Trophoblast cell (in vitro differentiated cells and primary cell): ENCODE data around the gene STAT5A.
"Not testable (repeated sequence)": the region's sequence is repeated elsewhere in the genome, so short reads cannot be mapped to it uniquely, and the experiment has no call there.

Source experiments
- DNase-seq, 2 donors: peaks; one replicate each; pipeline ENCODE4 v3.0.0-alpha.2; 2016
- H2AFZ ChIP-seq: 2 replicates; pipeline ENCODE4 v1.6.1; 2013; ENCODE audit warnings: low read length, moderate library complexity, mild to moderate bottlenecking; ENCODE audit not compliant: insufficient read depth, poor library complexity
- H2AK5ac ChIP-seq: 2 replicates; pipeline ENCODE4 v1.6.1; 2013; ENCODE audit warnings: mild to moderate bottlenecking, low read length
- H2BK120ac ChIP-seq: 2 replicates; pipeline ENCODE4 v1.6.1; 2013; ENCODE audit warnings: low read length, mild to moderate bottlenecking, moderate library complexity; ENCODE audit not compliant: insufficient read depth, poor library complexity
- H2BK12ac ChIP-seq: 2 replicates; pipeline ENCODE4 v1.6.1; 2013; ENCODE audit warnings: mild to moderate bottlenecking, low read length, moderate library complexity
- H2BK5ac ChIP-seq: 2 replicates; pipeline ENCODE4 v1.6.1; 2013; ENCODE audit warnings: low read length, low read depth, moderate library complexity, mild to moderate bottlenecking; ENCODE audit not compliant: poor library complexity
- H3K14ac ChIP-seq: 2 replicates; pipeline ENCODE4 v1.6.1; 2013; ENCODE audit warnings: mild to moderate bottlenecking, low read length
- H3K18ac ChIP-seq: 2 replicates; pipeline ENCODE4 v1.6.1; 2013; ENCODE audit warnings: mild to moderate bottlenecking, low read length
- H3K23ac ChIP-seq: 2 replicates; pipeline ENCODE4 v1.6.1; 2013; ENCODE audit warnings: low read length
- H3K27ac ChIP-seq: 2 replicates; pipeline ENCODE4 v1.5.1; 2013; ENCODE audit warnings: low read depth, mild to moderate bottlenecking, inconsistent platforms, low read length, moderate library complexity
- H3K27me3 ChIP-seq: 2 replicates; pipeline ENCODE4 v1.6.1; 2013; ENCODE audit warnings: inconsistent platforms, mild to moderate bottlenecking, low read length, moderate library complexity; ENCODE audit not compliant: insufficient read depth
- H3K36me3 ChIP-seq, 2 experiments: 1 replicate in 1 of 2; 2 replicates in 1 of 2; pipeline ENCODE4 v1.6.1; 2013; ENCODE audit warnings: low read length in 2 of 2, mild to moderate bottlenecking in 2 of 2, moderate library complexity in 1 of 2; ENCODE audit not compliant: insufficient read depth in 2 of 2, control insufficient read depth in 1 of 2
- H3K4ac ChIP-seq: 2 replicates; pipeline ENCODE4 v1.6.1; 2013; ENCODE audit warnings: low read depth, mild to moderate bottlenecking, low read length, moderate library complexity
- H3K4me1 ChIP-seq, 2 experiments: 1 replicate in 1 of 2; 2 replicates in 1 of 2; pipeline ENCODE4 v1.6.1; 2013; ENCODE audit warnings: low read length in 2 of 2, mild to moderate bottlenecking in 2 of 2, moderate library complexity in 1 of 2; ENCODE audit not compliant: insufficient read depth in 2 of 2, control insufficient read depth in 1 of 2
- H3K4me2 ChIP-seq: 2 replicates; pipeline ENCODE4 v1.6.1; 2013; ENCODE audit warnings: inconsistent platforms, mild to moderate bottlenecking, low read length, moderate library complexity
- H3K4me3 ChIP-seq: 2 replicates; pipeline ENCODE4 v1.5.1; 2013; ENCODE audit warnings: mild to moderate bottlenecking, low read depth, low read length, inconsistent platforms
- H3K79me1 ChIP-seq: one replicate; pipeline ENCODE4 v1.6.1; 2013; ENCODE audit warnings: low read length
- H3K79me2 ChIP-seq: 2 replicates; pipeline ENCODE4 v1.6.1; 2013; ENCODE audit warnings: low read length, mild to moderate bottlenecking; ENCODE audit not compliant: control insufficient read depth, insufficient read depth, poor library complexity
- H3K9ac ChIP-seq: 2 replicates; pipeline ENCODE4 v1.6.1; 2013; ENCODE audit warnings: mild to moderate bottlenecking, low read length
- H3K9me3 ChIP-seq: 2 replicates; pipeline ENCODE4 v1.6.1; 2013; ENCODE audit warnings: low read depth, mild to moderate bottlenecking, control low read depth, inconsistent platforms, low read length; ENCODE audit not compliant: insufficient read depth
- H4K12ac ChIP-seq: 2 replicates; pipeline ENCODE4 v1.6.1; 2013; ENCODE audit warnings: low read depth, mild to moderate bottlenecking, low read length, moderate library complexity
- H4K8ac ChIP-seq: 2 replicates; pipeline ENCODE4 v1.6.1; 2013; ENCODE audit warnings: low read depth, mild to moderate bottlenecking, low read length, moderate library complexity
- H4K91ac ChIP-seq: one replicate; pipeline ENCODE4 v1.6.1; 2013; ENCODE audit warnings: low read depth, mild to moderate bottlenecking, low read length, moderate library complexity
- WGBS: extraction: QIAGEN DNeasy Blood & Tissue Kit; methylation state at CpG from one replicate; pipeline ENCODE4 v1.1.7; 2013; ENCODE audit warnings: missing lambda C conversion rate; ENCODE audit not compliant: insufficient read length, insufficient coverage; ENCODE audit errors: extremely low coverage; 5-methylcytosine and 5-hydroxymethylcytosine counted together

STAT5A gene

DNA sequence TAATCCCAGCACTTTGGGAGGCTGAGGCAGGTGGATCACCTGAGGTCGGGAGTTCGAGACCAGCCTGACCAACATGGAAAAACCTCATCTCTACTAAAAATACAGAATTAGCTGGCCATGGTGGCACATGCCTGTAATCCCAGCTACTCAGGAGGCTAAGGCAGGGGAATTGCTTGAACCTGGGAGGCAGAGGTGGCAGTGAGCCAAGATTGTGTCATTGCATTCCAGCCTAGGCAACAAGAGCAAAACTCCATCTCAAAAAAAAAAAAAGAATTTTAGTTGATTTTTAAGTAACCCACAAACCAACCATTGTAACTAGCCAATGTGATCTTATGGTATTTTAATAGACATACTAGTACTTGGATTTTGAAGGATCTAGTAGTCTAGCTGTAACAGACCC is 72.1 kb downstream of the STAT5A start:
- not testable (repeated sequence) for H3K9me3 ChIP-seq, H3K4me2 ChIP-seq, H2BK120ac ChIP-seq, H3K27ac ChIP-seq, H4K12ac ChIP-seq, H3K79me1 ChIP-seq, H3K23ac ChIP-seq, H2BK12ac ChIP-seq, DNase-seq, H3K36me3 ChIP-seq, H3K9ac ChIP-seq, H3K27me3 ChIP-seq, H2BK5ac ChIP-seq, H3K14ac ChIP-seq, H3K4me3 ChIP-seq, H4K8ac ChIP-seq, H2AK5ac ChIP-seq, H3K79me2 ChIP-seq, H2AFZ ChIP-seq, H3K18ac ChIP-seq, H4K91ac ChIP-seq, H3K4ac ChIP-seq
- WGBS: no CpG with 5 or more reads among the region's 2 CpGs
- H3K4me1 ChIP-seq: peaks cover 6 to 11% of the 10 kb centered on the region in 2 experiments
